WTC11 (cell line): Measurements from ENCODE around the gene MTHFD1L. TPM values are rescaled to one million over a fixed set of nuclear protein-coding genes. Genes with fewer than 3 reads are reported as not detected.

Experiments used
- ATAC-seq: fragments of 200-7000 bp; cut with Tn5 transposase; 2 replicates; pipeline ENCODE4 v1.10.0; 2021; ENCODE audit warnings: mild to moderate bottlenecking, moderate library complexity
- CTCF ChIA-PET: fragments of 300-600 bp; sonication (Branson Sonifier 250); formaldehyde crosslinking; loops from one replicate; lab custom pipeline; 2021; ENCODE audit warnings: antibody characterized with exemption; lab: Charles Lee
- POLR2A ChIA-PET: fragments of 350-600 bp; sonication (Branson Sonifier 250); formaldehyde crosslinking; loops from one replicate; lab custom pipeline; 2021; ENCODE audit warnings: antibody characterized with exemption; lab: Charles Lee
- DNase-seq: peaks from one replicate; pipeline ENCODE4 v3.0.0; 2021; ENCODE audit warnings: low spot score
- H3K27ac Mint-ChIP-seq: 2 replicates; pipeline ENCODE4 v1.8.0; 2021; ENCODE audit warnings: mixed read lengths
- H3K27me3 Mint-ChIP-seq: 2 replicates; pipeline ENCODE4 v1.8.0; 2021; ENCODE audit warnings: low read depth, mild to moderate bottlenecking, moderate library complexity, mixed read lengths
- H3K36me3 Mint-ChIP-seq: 2 replicates; pipeline ENCODE4 v1.8.0; 2021; ENCODE audit warnings: mixed read lengths
- H3K4me1 Mint-ChIP-seq: 2 replicates; pipeline ENCODE4 v1.8.0; 2022; ENCODE audit warnings: mixed read lengths
- H3K4me3 Mint-ChIP-seq: 2 replicates; pipeline ENCODE4 v1.8.0; 2021; ENCODE audit warnings: mild to moderate bottlenecking, moderate library complexity, mixed read lengths
- H3K9me3 Mint-ChIP-seq: 2 replicates; pipeline ENCODE4 v1.8.0; 2021; ENCODE audit warnings: mixed read lengths
- CREB1 ChIP-seq: sonication (generic); formaldehyde crosslinking; IDR thresholded peaks from 2 replicates; pipeline ENCODE4 v1.8.0; 2023; ENCODE audit warnings: mild to moderate bottlenecking, missing genetic modification reagents
- CREM ChIP-seq: sonication (generic); formaldehyde crosslinking; IDR thresholded peaks from 2 replicates; pipeline ENCODE4 v1.8.1; 2022; ENCODE audit warnings: mild to moderate bottlenecking, missing genetic modification reagents, moderate library complexity
- FOXP1 ChIP-seq: sonication (generic); formaldehyde crosslinking; IDR thresholded peaks from 2 replicates; pipeline ENCODE4 v1.8.0; 2022; ENCODE audit warnings: missing genetic modification reagents, mild to moderate bottlenecking, moderate library complexity, borderline replicate concordance
- HMGA2 ChIP-seq: fragments of 250-450 bp; sonication (Bioruptor Pico); IDR thresholded peaks from 2 replicates; pipeline ENCODE4 v1.4.0; 2021; ENCODE audit warnings: mild to moderate bottlenecking, moderate library complexity
- JUN ChIP-seq: sonication (generic); formaldehyde crosslinking; IDR thresholded peaks from 2 replicates; pipeline ENCODE4 v1.8.0; 2023; ENCODE audit warnings: mild to moderate bottlenecking, missing genetic modification reagents
- KAT7 ChIP-seq: sonication (generic); formaldehyde crosslinking; IDR thresholded peaks from 2 replicates; pipeline ENCODE4 v1.8.1; 2023; ENCODE audit warnings: missing genetic modification reagents, mild to moderate bottlenecking, borderline replicate concordance
- NR1H2 ChIP-seq: sonication (generic); formaldehyde crosslinking; IDR thresholded peaks from 2 replicates; pipeline ENCODE4 v1.9.0; 2021; ENCODE audit warnings: mild to moderate bottlenecking, moderate library complexity, missing genetic modification reagents
- SMAD4 ChIP-seq: sonication (generic); formaldehyde crosslinking; IDR thresholded peaks from 2 replicates; pipeline ENCODE4 v1.8.0; 2022; ENCODE audit warnings: mild to moderate bottlenecking, missing genetic modification reagents
- TP53 ChIP-seq: sonication (generic); formaldehyde crosslinking; IDR thresholded peaks from 2 replicates; pipeline ENCODE4 v1.8.1; 2023; ENCODE audit warnings: mild to moderate bottlenecking, missing genetic modification reagents
- ZNF121 ChIP-seq: sonication (generic); formaldehyde crosslinking; IDR thresholded peaks from 2 replicates; pipeline ENCODE4 v1.8.0; 2023; ENCODE audit warnings: missing genetic modification reagents
- ZNF219 ChIP-seq: sonication (generic); formaldehyde crosslinking; IDR thresholded peaks from 2 replicates; pipeline ENCODE4 v1.8.0; 2023; ENCODE audit warnings: missing genetic modification reagents, mild to moderate bottlenecking, borderline replicate concordance
- ZNF416 ChIP-seq: fragments of 250-450 bp; sonication (Bioruptor Pico); IDR thresholded peaks from 2 replicates; pipeline ENCODE4 v1.9.0; 2021; ENCODE audit warnings: mild to moderate bottlenecking, inconsistent platforms
- total RNA-seq: library from RNA; stranded (reverse); gene quantifications from 3 replicates; pipeline ENCODE4 v1.2.3, GENCODE V29; 2021
- TF ChIP-seq, protein P1 (sequence below): sonication (generic); formaldehyde crosslinking; IDR thresholded peaks from 2 replicates; pipeline ENCODE4 v1.8.0; 2023; ENCODE audit warnings: missing genetic modification reagents
- TF ChIP-seq, protein P2 (sequence below): fragments of 250-450 bp; sonication (Bioruptor Pico); IDR thresholded peaks from 2 replicates; pipeline ENCODE4 v1.9.0; 2021; ENCODE audit warnings: mild to moderate bottlenecking
- TF ChIP-seq, protein P3 (sequence below): sonication (generic); formaldehyde crosslinking; IDR thresholded peaks from 2 replicates; pipeline ENCODE4 v1.8.1; 2022; ENCODE audit warnings: missing genetic modification reagents, borderline replicate concordance
- TF ChIP-seq, protein P4 (sequence below): fragments of 250-450 bp; sonication (Bioruptor Pico); IDR thresholded peaks from 2 replicates; pipeline ENCODE4 v2.1.2; 2022; ENCODE audit warnings: mild to moderate bottlenecking, moderate library complexity
- TF ChIP-seq, protein P5 (sequence below): fragments of 250-450 bp; sonication (Bioruptor Pico); conservative IDR thresholded peaks from 2 replicates; pipeline ENCODE4 v1.9.0; 2021; ENCODE audit warnings: mild to moderate bottlenecking
- TF ChIP-seq, protein P6 (sequence below): sonication (generic); formaldehyde crosslinking; IDR thresholded peaks from 2 replicates; pipeline ENCODE4 v1.8.0; 2023; ENCODE audit warnings: mild to moderate bottlenecking, missing genetic modification reagents
- TF ChIP-seq, protein P7 (sequence below): fragments of 250-450 bp; sonication (Bioruptor Pico); IDR thresholded peaks from 2 replicates; pipeline ENCODE4 v1.8.0; 2021; ENCODE audit warnings: mild to moderate bottlenecking
- TF ChIP-seq, protein P8 (sequence below): fragments of 250-450 bp; sonication (Bioruptor Pico); IDR thresholded peaks from 2 replicates; pipeline ENCODE4 v1.9.0; 2021; ENCODE audit warnings: mild to moderate bottlenecking

The MTHFD1L gene
- total RNA-seq, 1 experiment from 2014 or later: 104 TPM

DNA sequence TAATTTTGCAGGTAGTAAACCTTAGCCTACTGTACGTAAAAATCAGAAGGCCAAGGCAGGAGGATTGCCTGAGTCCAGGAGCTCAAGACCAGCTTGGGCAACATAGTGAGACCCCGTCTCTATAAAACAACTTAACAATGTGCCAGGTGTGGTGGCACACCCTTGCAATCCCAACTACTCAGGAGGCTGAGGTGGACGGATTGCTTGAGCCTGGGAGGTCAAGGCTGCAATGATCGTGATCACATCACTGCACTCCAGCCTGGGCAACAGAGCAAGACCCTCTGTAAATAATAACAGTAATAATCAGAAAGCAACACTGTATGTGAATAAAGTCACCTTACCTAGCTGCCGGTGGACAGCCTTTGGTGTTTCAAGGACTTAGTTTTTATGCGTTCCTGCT, 48.9 kb downstream of the MTHFD1L start:
- ATAC-seq: no peak
- Mint-ChIP-seq H3K27ac (no peak overlapping the region), H3K36me3 (peaks cover 35% of the 10 kb centered on the region), H3K9me3 (peaks cover 3% of the 10 kb centered on the region), H3K4me1 (no peaks in the 10 kb centered on the region)
- TF ChIP-seq SMAD4 (CRISPR knock-in tag) (no peak), ZNF121 (CRISPR knock-in tag) (peak; percentile 92)
- TF ChIP-seq, all 79 proteins: peak for 1
- Mint-ChIP-seq H3K27me3 (no peaks in the 10 kb centered on the region), H3K4me3 (no peak overlapping the region)
- CTCF ChIA-PET: interaction anchor here (2.3 kb wide), 1 partner anchor 22 kb away, joined by 8 read pairs; no protein-coding TSS in a partner anchor
- POLR2A ChIA-PET: no interaction called here
- DNase-seq: no peak

DNA sequence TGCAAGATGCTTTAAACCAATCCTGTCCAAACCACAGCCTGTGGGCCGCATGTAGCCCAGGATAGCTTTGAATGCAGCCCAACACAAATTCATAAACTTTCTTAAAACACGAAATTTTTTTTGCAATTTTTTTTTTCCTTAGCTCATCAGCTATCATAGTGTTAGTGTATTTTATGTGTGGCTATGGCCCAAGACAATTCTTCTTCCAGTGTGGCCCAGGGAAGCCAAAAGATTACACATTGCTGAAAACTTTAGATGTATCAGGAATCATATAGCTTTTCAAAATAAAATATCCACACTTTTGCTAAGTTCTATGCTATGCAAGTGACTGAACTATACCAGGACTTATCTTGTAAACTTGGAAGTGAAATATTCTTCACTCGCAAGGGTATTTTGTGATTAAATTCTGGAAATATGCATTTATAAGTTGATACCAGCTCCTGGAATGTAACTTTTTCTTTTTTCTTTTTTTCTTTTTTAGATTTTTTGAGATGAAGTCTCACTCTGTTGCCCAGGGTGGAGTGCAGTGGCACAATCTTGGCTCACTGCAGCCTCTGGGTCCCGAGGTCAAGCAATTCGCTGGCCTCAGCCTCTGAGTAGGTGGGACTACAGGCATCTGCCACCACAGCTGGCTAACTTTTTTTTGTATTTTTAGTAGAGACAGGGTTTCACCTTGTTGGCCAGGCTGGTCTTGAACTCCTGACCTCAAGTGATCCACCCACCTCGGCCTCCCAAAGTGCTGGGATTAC, 49.8 kb downstream of the MTHFD1L start:
- peaks cover 40% of the 10 kb centered on the region for H3K36me3 Mint-ChIP-seq
- no peak overlapping the region for H3K27ac Mint-ChIP-seq
- ATAC-seq: no peak
- POLR2A ChIA-PET: no interaction called here
- DNase-seq: no peak
- H3K4me1 Mint-ChIP-seq: no peaks in the 10 kb centered on the region
- peaks cover 3% of the 10 kb centered on the region for H3K9me3 Mint-ChIP-seq
- H3K4me3 Mint-ChIP-seq: no peak overlapping the region
- TF ChIP-seq, protein P1, sequence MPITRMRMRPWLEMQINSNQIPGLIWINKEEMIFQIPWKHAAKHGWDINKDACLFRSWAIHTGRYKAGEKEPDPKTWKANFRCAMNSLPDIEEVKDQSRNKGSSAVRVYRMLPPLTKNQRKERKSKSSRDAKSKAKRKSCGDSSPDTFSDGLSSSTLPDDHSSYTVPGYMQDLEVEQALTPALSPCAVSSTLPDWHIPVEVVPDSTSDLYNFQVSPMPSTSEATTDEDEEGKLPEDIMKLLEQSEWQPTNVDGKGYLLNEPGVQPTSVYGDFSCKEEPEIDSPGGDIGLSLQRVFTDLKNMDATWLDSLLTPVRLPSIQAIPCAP (CRISPR knock-in tag): no peak
- TF ChIP-seq, protein P2, sequence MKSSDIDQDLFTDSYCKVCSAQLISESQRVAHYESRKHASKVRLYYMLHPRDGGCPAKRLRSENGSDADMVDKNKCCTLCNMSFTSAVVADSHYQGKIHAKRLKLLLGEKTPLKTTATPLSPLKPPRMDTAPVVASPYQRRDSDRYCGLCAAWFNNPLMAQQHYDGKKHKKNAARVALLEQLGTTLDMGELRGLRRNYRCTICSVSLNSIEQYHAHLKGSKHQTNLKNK (CRISPR knock-in tag): no peak
- TF ChIP-seq, protein P3, sequence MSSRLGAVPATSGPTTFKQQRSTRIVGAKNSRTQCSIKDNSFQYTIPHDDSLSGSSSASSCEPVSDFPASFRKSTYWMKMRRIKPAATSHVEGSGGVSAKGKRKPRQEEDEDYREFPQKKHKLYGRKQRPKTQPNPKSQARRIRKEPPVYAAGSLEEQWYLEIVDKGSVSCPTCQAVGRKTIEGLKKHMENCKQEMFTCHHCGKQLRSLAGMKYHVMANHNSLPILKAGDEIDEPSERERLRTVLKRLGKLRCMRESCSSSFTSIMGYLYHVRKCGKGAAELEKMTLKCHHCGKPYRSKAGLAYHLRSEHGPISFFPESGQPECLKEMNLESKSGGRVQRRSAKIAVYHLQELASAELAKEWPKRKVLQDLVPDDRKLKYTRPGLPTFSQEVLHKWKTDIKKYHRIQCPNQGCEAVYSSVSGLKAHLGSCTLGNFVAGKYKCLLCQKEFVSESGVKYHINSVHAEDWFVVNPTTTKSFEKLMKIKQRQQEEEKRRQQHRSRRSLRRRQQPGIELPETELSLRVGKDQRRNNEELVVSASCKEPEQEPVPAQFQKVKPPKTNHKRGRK (CRISPR knock-in tag): no peak
- TF ChIP-seq TP53 (CRISPR knock-in tag) (no peak), JUN (CRISPR knock-in tag) (no peak), ZNF219 (CRISPR knock-in tag) (no peak), CREM (CRISPR knock-in tag) (no peak), KAT7 (CRISPR knock-in tag) (no peak), NR1H2 (CRISPR knock-in tag) (no peak), FOXP1 (CRISPR knock-in tag) (no peak), CREB1 (CRISPR knock-in tag) (no peak), ZNF416 (CRISPR knock-in tag) (no peak), HMGA2 (CRISPR knock-in tag) (no peak)
- TF ChIP-seq, protein P4, sequence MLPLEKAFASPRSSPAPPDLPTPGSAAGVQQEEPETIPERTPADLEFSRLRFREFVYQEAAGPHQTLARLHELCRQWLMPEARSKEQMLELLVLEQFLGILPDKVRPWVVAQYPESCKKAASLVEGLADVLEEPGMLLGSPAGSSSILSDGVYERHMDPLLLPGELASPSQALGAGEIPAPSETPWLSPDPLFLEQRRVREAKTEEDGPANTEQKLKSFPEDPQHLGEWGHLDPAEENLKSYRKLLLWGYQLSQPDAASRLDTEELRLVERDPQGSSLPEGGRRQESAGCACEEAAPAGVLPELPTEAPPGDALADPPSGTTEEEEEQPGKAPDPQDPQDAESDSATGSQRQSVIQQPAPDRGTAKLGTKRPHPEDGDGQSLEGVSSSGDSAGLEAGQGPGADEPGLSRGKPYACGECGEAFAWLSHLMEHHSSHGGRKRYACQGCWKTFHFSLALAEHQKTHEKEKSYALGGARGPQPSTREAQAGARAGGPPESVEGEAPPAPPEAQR (CRISPR knock-in tag): no peak
- TF ChIP-seq, protein P5, sequence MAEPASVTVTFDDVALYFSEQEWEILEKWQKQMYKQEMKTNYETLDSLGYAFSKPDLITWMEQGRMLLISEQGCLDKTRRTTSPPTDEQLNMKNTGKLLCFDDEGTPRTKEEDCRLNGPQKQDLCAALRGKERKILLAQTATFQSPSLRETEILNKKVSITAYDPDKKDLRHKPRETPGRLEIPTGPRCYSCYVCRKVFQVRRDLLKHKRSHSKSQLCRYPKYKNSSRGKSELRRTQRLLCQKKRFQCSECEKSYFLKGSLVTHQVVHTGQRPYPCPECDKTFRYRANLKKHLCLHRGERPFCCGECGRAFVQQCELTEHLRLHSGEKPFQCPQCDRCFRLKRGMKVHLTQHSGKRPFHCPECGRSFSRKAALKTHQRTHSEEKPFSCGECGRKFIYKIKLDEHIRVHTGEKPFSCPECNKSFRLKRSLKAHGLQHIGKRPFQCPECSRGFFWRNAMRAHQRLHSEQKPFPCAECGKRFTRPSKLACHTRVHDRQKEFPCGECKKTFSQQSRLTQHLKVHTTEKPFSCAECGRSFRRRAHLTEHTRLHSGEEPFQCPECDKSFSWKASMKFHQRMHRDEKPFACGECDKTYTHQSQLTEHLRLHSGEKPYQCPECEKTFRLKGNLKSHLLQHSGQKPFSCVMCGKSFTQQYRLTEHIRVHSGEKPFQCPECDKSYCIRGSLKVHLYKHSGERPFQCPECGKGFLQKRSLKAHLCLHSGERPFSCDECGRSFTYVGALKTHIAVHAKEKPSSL (CRISPR knock-in tag): no peak
- TF ChIP-seq, protein P6, sequence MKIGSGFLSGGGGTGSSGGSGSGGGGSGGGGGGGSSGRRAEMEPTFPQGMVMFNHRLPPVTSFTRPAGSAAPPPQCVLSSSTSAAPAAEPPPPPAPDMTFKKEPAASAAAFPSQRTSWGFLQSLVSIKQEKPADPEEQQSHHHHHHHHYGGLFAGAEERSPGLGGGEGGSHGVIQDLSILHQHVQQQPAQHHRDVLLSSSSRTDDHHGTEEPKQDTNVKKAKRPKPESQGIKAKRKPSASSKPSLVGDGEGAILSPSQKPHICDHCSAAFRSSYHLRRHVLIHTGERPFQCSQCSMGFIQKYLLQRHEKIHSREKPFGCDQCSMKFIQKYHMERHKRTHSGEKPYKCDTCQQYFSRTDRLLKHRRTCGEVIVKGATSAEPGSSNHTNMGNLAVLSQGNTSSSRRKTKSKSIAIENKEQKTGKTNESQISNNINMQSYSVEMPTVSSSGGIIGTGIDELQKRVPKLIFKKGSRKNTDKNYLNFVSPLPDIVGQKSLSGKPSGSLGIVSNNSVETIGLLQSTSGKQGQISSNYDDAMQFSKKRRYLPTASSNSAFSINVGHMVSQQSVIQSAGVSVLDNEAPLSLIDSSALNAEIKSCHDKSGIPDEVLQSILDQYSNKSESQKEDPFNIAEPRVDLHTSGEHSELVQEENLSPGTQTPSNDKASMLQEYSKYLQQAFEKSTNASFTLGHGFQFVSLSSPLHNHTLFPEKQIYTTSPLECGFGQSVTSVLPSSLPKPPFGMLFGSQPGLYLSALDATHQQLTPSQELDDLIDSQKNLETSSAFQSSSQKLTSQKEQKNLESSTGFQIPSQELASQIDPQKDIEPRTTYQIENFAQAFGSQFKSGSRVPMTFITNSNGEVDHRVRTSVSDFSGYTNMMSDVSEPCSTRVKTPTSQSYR (CRISPR knock-in tag): no peak
- TF ChIP-seq, protein P7, sequence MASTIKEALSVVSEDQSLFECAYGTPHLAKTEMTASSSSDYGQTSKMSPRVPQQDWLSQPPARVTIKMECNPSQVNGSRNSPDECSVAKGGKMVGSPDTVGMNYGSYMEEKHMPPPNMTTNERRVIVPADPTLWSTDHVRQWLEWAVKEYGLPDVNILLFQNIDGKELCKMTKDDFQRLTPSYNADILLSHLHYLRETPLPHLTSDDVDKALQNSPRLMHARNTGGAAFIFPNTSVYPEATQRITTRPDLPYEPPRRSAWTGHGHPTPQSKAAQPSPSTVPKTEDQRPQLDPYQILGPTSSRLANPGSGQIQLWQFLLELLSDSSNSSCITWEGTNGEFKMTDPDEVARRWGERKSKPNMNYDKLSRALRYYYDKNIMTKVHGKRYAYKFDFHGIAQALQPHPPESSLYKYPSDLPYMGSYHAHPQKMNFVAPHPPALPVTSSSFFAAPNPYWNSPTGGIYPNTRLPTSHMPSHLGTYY (CRISPR knock-in tag): no peak
- TF ChIP-seq, protein P8, sequence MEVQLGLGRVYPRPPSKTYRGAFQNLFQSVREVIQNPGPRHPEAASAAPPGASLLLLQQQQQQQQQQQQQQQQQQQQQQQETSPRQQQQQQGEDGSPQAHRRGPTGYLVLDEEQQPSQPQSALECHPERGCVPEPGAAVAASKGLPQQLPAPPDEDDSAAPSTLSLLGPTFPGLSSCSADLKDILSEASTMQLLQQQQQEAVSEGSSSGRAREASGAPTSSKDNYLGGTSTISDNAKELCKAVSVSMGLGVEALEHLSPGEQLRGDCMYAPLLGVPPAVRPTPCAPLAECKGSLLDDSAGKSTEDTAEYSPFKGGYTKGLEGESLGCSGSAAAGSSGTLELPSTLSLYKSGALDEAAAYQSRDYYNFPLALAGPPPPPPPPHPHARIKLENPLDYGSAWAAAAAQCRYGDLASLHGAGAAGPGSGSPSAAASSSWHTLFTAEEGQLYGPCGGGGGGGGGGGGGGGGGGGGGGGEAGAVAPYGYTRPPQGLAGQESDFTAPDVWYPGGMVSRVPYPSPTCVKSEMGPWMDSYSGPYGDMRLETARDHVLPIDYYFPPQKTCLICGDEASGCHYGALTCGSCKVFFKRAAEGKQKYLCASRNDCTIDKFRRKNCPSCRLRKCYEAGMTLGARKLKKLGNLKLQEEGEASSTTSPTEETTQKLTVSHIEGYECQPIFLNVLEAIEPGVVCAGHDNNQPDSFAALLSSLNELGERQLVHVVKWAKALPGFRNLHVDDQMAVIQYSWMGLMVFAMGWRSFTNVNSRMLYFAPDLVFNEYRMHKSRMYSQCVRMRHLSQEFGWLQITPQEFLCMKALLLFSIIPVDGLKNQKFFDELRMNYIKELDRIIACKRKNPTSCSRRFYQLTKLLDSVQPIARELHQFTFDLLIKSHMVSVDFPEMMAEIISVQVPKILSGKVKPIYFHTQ: no peak
- CTCF ChIA-PET: interaction anchor here (2.3 kb wide), 1 partner anchor 23 kb away, joined by 8 read pairs; no protein-coding TSS in a partner anchor
- no peaks in the 10 kb centered on the region for H3K27me3 Mint-ChIP-seq
